ENCODE data around the gene CRACDL. TPM values are rescaled to one million over a fixed set of nuclear protein-coding genes. Genes with fewer than 3 reads are reported as not detected.

The CRACDL gene
- total and polyA plus RNA-seq, 9 donors: 1.4 to 3.3 (median 2.4) TPM

DNA sequence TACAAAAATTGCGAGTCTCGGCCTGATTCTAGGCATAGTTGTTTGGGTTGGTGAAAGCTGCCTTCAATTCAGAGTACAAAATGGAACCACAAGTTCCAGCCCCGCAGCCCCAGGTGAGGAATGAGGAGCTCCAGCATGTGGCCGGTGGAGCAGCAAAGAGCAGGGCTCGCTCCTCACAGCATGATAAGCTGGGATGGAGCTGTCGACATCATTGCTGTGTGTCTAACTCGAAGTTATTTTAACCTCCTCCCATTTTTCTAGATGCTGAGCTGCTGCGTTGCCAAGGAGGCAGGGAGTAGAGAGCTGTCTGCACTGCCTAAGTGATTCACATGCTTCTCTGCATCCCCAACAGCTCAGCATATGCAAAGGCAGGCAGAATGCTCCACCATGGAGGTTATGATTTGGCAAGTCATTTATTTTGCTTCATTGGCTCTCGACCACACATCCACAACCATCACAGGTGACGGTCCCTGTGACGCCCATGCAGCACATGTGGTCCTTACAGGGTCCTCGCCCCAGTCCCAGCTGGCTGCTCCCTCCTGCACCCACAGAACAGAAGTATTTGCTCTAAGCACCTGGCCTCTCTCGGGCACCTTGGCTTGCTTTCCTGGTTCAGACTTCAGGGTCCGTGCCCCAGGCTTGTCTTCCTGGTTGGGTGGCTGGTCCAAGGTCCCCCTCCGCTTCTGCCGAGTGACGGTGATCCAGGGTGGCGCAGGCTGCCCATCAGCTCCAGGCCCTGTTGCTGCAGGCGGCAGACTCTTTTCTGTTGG lies 139.1 kb downstream of the CRACDL start:
- H3K9me3 ChIP-seq (replicated peaks; ENCODE audit: control insufficient read depth, low read depth, low read length): no peaks in the 10 kb centered on the region
- WGBS (ENCODE audit: insufficient coverage): 87% methylated on average over 12 of the region's 19 CpGs
- DNase-seq: no peak
- H3K4me3 ChIP-seq (ENCODE audit: low read length): no peak overlapping the region
- no peaks in the 10 kb centered on the region for H3K36me3 ChIP-seq (ENCODE audit: control insufficient read depth, insufficient read depth, low read length)
- peaks cover 4% of the 10 kb centered on the region for H3K27me3 ChIP-seq (ENCODE audit: control insufficient read depth, insufficient read depth, low read length)
- H3K27ac ChIP-seq (ENCODE audit: low read length): no peak overlapping the region
- peaks cover 11% of the 10 kb centered on the region for H3K4me1 ChIP-seq (ENCODE audit: control insufficient read depth, insufficient read depth, low read length)

- Histone ChIP-seq H3K36me3 (ENCODE audit: control insufficient read depth, insufficient read depth, low read length) (no peaks in the 10 kb centered on the region), H3K27ac (ENCODE audit: low read length) (no peak overlapping the region), H3K9me3 (replicated peaks; ENCODE audit: control insufficient read depth, low read depth, low read length) (no peaks in the 10 kb centered on the region), H3K4me3 (ENCODE audit: low read length) (no peak overlapping the region), H3K4me1 (ENCODE audit: control insufficient read depth, insufficient read depth, low read length) (peaks cover 8% of the 10 kb centered on the region), H3K27me3 (ENCODE audit: control insufficient read depth, insufficient read depth, low read length) (peaks cover 4% of the 10 kb centered on the region)
- no peak for DNase-seq
- 71% methylated on average over 9 of the region's 14 CpGs for WGBS (ENCODE audit: insufficient coverage)
These were observed 139.9 kb downstream of the CRACDL start for GRCh38 chr2:98795891-98796676.

DNA sequence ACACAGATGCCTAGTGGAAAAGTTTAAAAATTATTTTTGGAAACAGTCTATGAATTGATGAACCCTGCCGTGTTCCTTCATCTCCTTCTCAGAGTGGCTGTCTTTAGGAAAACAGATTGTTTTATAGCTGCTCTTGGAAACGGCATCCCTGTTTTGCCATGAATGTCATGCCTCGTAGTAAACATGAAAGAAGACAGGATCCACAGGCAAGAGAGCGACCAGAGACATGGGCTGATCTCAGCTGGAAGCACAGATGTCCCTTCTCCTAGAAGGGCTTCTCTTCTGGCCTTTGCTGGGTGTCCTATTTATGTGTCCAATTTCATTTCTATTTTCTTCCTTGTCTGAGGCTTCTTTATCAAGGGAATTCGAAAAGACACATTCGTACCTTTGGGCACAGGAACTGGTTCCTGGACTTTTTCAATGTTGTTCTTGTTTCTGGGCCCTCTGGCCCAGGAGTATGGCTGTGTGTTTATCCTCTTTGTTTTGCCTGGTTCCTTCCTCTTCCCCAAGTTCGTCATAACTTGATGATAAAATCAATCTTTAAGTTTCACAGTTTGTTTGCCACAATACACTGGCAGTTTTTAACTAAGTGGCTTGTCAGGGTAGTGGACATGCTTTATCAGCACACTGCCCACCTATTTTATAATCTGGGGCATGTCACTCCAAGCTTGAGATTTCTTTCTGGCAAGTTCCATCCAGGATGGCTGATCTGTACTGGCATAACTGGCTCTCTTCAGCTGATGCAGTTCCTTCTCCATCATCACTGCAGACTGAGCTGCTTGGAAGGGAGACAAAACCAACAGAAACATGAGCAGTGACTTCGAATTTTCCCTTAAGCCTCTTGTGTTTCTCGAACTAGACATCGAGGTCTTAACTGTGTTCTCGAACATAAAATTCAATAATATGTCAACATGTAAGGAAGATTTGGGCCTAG lies 141.9 kb downstream of the CRACDL start:
- WGBS (ENCODE audit: insufficient coverage): 48% methylated on average over 5 of the region's 11 CpGs
- H3K4me1 ChIP-seq (ENCODE audit: control insufficient read depth, insufficient read depth, low read length): peaks cover under 1% of the 10 kb centered on the region
- no peak overlapping the region for H3K27ac ChIP-seq (ENCODE audit: low read length)
- H3K9me3 ChIP-seq (replicated peaks; ENCODE audit: control insufficient read depth, low read depth, low read length): no peaks in the 10 kb centered on the region
- H3K4me3 ChIP-seq (ENCODE audit: low read length): no peak overlapping the region
- no peaks in the 10 kb centered on the region for H3K27me3 ChIP-seq (ENCODE audit: control insufficient read depth, insufficient read depth, low read length)
- H3K36me3 ChIP-seq (ENCODE audit: control insufficient read depth, insufficient read depth, low read length): no peaks in the 10 kb centered on the region
- no peak for DNase-seq

- no peak for DNase-seq
- no CpG with 5 or more reads among the region's 5 CpGs for WGBS (ENCODE audit: insufficient coverage)
- Histone ChIP-seq H3K27me3 (ENCODE audit: control insufficient read depth, insufficient read depth, low read length) (no peaks in the 10 kb centered on the region), H3K9me3 (replicated peaks; ENCODE audit: control insufficient read depth, low read depth, low read length) (no peaks in the 10 kb centered on the region), H3K4me1 (ENCODE audit: control insufficient read depth, insufficient read depth, low read length) (no peaks in the 10 kb centered on the region), H3K36me3 (ENCODE audit: control insufficient read depth, insufficient read depth, low read length) (no peaks in the 10 kb centered on the region), H3K27ac (ENCODE audit: low read length) (no peak overlapping the region), H3K4me3 (ENCODE audit: low read length) (no peak overlapping the region)
These were observed 142.8 kb downstream of the CRACDL start for GRCh38 chr2:98793275-98793674.

- no peaks in the 10 kb centered on the region for H3K27me3 ChIP-seq (ENCODE audit: control insufficient read depth, insufficient read depth, low read length)
- no peaks in the 10 kb centered on the region for H3K36me3 ChIP-seq (ENCODE audit: control insufficient read depth, insufficient read depth, low read length)
- H3K4me3 ChIP-seq (ENCODE audit: low read length): no peak overlapping the region
- WGBS (ENCODE audit: insufficient coverage): 94% methylated on average over 6 of the region's 6 CpGs
- H3K27ac ChIP-seq (ENCODE audit: low read length): no peak overlapping the region
- DNase-seq: no peak
- no peaks in the 10 kb centered on the region for H3K9me3 ChIP-seq (replicated peaks; ENCODE audit: control insufficient read depth, low read depth, low read length)
- H3K4me1 ChIP-seq (ENCODE audit: control insufficient read depth, insufficient read depth, low read length): peaks cover 5% of the 10 kb centered on the region
These were observed 145.8 kb downstream of the CRACDL start for GRCh38 chr2:98790221-98790620.

DNA sequence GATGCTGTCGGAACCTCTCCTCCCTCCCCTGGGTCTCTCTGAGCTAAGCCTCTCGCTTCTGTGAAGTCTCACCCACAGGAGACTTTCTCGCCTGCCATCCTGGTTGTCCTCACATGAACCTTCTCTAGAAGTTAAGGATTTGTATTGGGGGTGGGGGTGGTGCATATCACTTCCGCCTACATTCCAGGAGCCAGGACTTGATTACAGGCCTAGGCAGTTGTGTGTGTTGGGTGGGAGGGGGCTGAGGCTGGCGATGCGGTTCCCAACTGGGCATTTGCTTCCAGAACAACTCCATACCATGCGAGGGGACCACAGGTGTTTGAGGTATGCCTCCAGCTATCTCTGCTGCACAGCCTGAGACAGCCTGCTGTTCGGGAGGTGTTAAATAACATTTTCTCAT lies 148.3 kb downstream of the CRACDL start:
- H3K9me3 ChIP-seq (replicated peaks; ENCODE audit: control insufficient read depth, low read depth, low read length): no peaks in the 10 kb centered on the region
- H3K27ac ChIP-seq (ENCODE audit: low read length): no peak overlapping the region
- H3K4me1 ChIP-seq (ENCODE audit: control insufficient read depth, insufficient read depth, low read length): peaks cover 5% of the 10 kb centered on the region
- no peak overlapping the region for H3K4me3 ChIP-seq (ENCODE audit: low read length)
- H3K36me3 ChIP-seq (ENCODE audit: control insufficient read depth, insufficient read depth, low read length): no peaks in the 10 kb centered on the region
- WGBS (ENCODE audit: insufficient coverage): no CpG with 5 or more reads among the region's 8 CpGs
- no peaks in the 10 kb centered on the region for H3K27me3 ChIP-seq (ENCODE audit: control insufficient read depth, insufficient read depth, low read length)
- DNase-seq: no peak

- no peak for DNase-seq
- H3K4me3 ChIP-seq (ENCODE audit: low read length): no peak overlapping the region
- H3K27me3 ChIP-seq (ENCODE audit: control insufficient read depth, insufficient read depth, low read length): no peaks in the 10 kb centered on the region
- H3K27ac ChIP-seq (ENCODE audit: low read length): no peak overlapping the region
- peaks cover 5% of the 10 kb centered on the region for H3K4me1 ChIP-seq (ENCODE audit: control insufficient read depth, insufficient read depth, low read length)
- H3K9me3 ChIP-seq (replicated peaks; ENCODE audit: control insufficient read depth, low read depth, low read length): peaks cover 7% of the 10 kb centered on the region
- WGBS (ENCODE audit: insufficient coverage): 67% methylated on average over 1 of the region's 6 CpGs
- no peaks in the 10 kb centered on the region for H3K36me3 ChIP-seq (ENCODE audit: control insufficient read depth, insufficient read depth, low read length)
These were observed 149.8 kb downstream of the CRACDL start for GRCh38 chr2:98786179-98786578.

- Histone ChIP-seq H3K4me3 (ENCODE audit: low read length) (no peak overlapping the region), H3K27me3 (ENCODE audit: control insufficient read depth, insufficient read depth, low read length) (no peaks in the 10 kb centered on the region), H3K9me3 (replicated peaks; ENCODE audit: control insufficient read depth, low read depth, low read length) (peaks cover 7% of the 10 kb centered on the region), H3K27ac (ENCODE audit: low read length) (no peak overlapping the region), H3K4me1 (ENCODE audit: control insufficient read depth, insufficient read depth, low read length) (peaks cover 3% of the 10 kb centered on the region), H3K36me3 (ENCODE audit: control insufficient read depth, insufficient read depth, low read length) (no peaks in the 10 kb centered on the region)
- no peak for DNase-seq
These were observed 153.5 kb downstream of the CRACDL start for GRCh38 chr2:98782570-98782969.

DNA sequence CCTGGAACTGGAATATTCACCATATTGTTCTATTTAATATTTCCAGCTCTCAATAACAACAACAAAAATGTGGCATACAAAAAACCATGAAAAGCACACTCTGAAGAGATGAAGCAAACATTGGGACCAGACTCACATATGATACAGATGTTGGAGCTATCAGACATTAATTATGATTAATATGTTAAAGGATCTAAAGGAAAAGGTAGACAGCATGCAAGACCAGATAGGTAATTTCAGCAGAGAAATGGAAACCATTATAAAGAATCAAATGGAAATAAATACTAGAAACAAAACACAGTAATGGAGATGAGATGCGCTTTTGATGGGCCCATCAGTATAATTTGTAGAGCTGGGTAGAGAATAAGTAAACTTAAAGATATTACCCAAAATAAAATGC lies 154.2 kb downstream of the CRACDL start:
- Histone ChIP-seq H3K4me1 (ENCODE audit: control insufficient read depth, insufficient read depth, low read length) (no peaks in the 10 kb centered on the region), H3K9me3 (replicated peaks; ENCODE audit: control insufficient read depth, low read depth, low read length) (peaks cover 7% of the 10 kb centered on the region), H3K4me3 (ENCODE audit: low read length) (no peak overlapping the region), H3K36me3 (ENCODE audit: control insufficient read depth, insufficient read depth, low read length) (no peaks in the 10 kb centered on the region), H3K27ac (ENCODE audit: low read length) (no peak overlapping the region), H3K27me3 (ENCODE audit: control insufficient read depth, insufficient read depth, low read length) (no peaks in the 10 kb centered on the region)
- DNase-seq: no peak
- WGBS (ENCODE audit: insufficient coverage): no CpG with 5 or more reads among the region's 1 CpG

All from muscle of leg (tissue), 11 donors.